ENCODE measurements around the gene PARM1.

PARM1 gene

GRCh38 chr4:74920704-74921103 is 12.2 kb upstream of the PARM1 start (continued):
- no peak for TF ChIP-seq ZNF266 (tag by site-specific recombination; IDR thresholded peaks at IDR 0.05; ENCODE audit: low read depth)
- TF ChIP-seq ZFP3 (tag by site-specific recombination; IDR thresholded peaks at IDR 0.05; ENCODE audit: low read depth), result no peak
- no peak for TF ChIP-seq ZNF311 (tag by site-specific recombination; IDR thresholded peaks at IDR 0.05; ENCODE audit: borderline replicate concordance)
- no peak for TF ChIP-seq ZNF529 (tag by site-specific recombination; IDR thresholded peaks at IDR 0.05; ENCODE audit: insufficient replicate concordance)
- no peak for TF ChIP-seq GLI2 (tag by site-specific recombination; IDR thresholded peaks at IDR 0.05; ENCODE audit: borderline replicate concordance, low read depth)

- CTCF ChIA-PET, result no interaction called here
- POLR2A ChIA-PET, result no interaction called here
- H3K9me3 ChIP-seq (ENCODE audit: control insufficient read depth, insufficient read depth, low read depth, low read length), result no peaks in the 10 kb centered on the region
- no peak overlapping the region for H3K4me3 ChIP-seq (ENCODE audit: low read depth, low read length)
- H3K27ac ChIP-seq (ENCODE audit: extremely low read depth, low read depth, low read length), result no peak overlapping the region
- H3K4me1 ChIP-seq (ENCODE audit: control insufficient read depth, insufficient read depth, low read length), result no peaks in the 10 kb centered on the region
- no peaks in the 10 kb centered on the region for H3K36me3 ChIP-seq (ENCODE audit: control insufficient read depth in 2 of 2, insufficient read depth in 1 of 2, low read length in 2 of 2)
- no peak for TF ChIP-seq MYNN (tag by site-specific recombination; IDR thresholded peaks at IDR 0.05; ENCODE audit: borderline replicate concordance)
- no peak for TF ChIP-seq REST (tag by site-specific recombination; IDR thresholded peaks at IDR 0.05)
- TF ChIP-seq BCL11B (tag by site-specific recombination; IDR thresholded peaks at IDR 0.05; ENCODE audit: low read depth), result no peak
- TF ChIP-seq ZNF623 (tag by site-specific recombination; IDR thresholded peaks at IDR 0.05), result no peak
- TF ChIP-seq SETDB1 (IDR thresholded peaks at IDR 0.05; ENCODE audit: insufficient read length, low read length), result no peak
- TF ChIP-seq ZNF768 (tag by site-specific recombination; IDR thresholded peaks at IDR 0.05), result no peak
- no peak for TF ChIP-seq ZNF350 (tag by site-specific recombination; IDR thresholded peaks at IDR 0.05)
- TF ChIP-seq ZNF133 (tag by site-specific recombination; IDR thresholded peaks at IDR 0.05), result no peak
- TF ChIP-seq ZNF571 (tag by site-specific recombination; IDR thresholded peaks at IDR 0.05), result no peak
- no peak for TF ChIP-seq EGR2 (tag by site-specific recombination; IDR thresholded peaks at IDR 0.05; ENCODE audit: low read depth)
- no peak for TF ChIP-seq SP7 (tag by site-specific recombination; IDR thresholded peaks at IDR 0.05)
- no peak for TF ChIP-seq TRIM28 (IDR thresholded peaks at IDR 0.05; ENCODE audit: borderline replicate concordance, low read length)
These were observed 11.4 kb upstream of the PARM1 start for GRCh38 chr4:74921490-74921889.

- CTCF ChIA-PET, result interaction anchor here (0.6 kb wide), 1 partner anchor 365 kb away, joined by 3 read pairs; no protein-coding TSS in a partner anchor
- H3K27ac ChIP-seq (ENCODE audit: extremely low read depth, low read depth, low read length), result no peak overlapping the region
- H3K4me3 ChIP-seq (ENCODE audit: low read depth, low read length), result no peak overlapping the region
- no peaks in the 10 kb centered on the region for H3K4me1 ChIP-seq (ENCODE audit: control insufficient read depth, insufficient read depth, low read length)
- TF ChIP-seq KLF16 (tag by site-specific recombination; IDR thresholded peaks at IDR 0.05) (no peak), ZNF311 (tag by site-specific recombination; IDR thresholded peaks at IDR 0.05; ENCODE audit: borderline replicate concordance) (no peak), IKZF3 (tag by site-specific recombination; IDR thresholded peaks at IDR 0.05) (no peak), ZNF658 (tag by site-specific recombination; IDR thresholded peaks at IDR 0.05) (no peak), ZNF777 (tag by site-specific recombination; IDR thresholded peaks at IDR 0.05; ENCODE audit: borderline replicate concordance) (no peak), ZNF596 (tag by site-specific recombination; IDR thresholded peaks at IDR 0.05) (no peak)
- no peaks in the 10 kb centered on the region for H3K36me3 ChIP-seq (ENCODE audit: control insufficient read depth in 2 of 2, insufficient read depth in 1 of 2, low read length in 2 of 2)
- H3K9me3 ChIP-seq (ENCODE audit: control insufficient read depth, insufficient read depth, low read depth, low read length), result no peaks in the 10 kb centered on the region
- POLR2A ChIA-PET, result no interaction called here
These were observed 6.9 kb upstream of the PARM1 start for GRCh38 chr4:74926007-74926406.
